ENCODE results near the gene NPTX1.

NPTX1 gene

DNA sequence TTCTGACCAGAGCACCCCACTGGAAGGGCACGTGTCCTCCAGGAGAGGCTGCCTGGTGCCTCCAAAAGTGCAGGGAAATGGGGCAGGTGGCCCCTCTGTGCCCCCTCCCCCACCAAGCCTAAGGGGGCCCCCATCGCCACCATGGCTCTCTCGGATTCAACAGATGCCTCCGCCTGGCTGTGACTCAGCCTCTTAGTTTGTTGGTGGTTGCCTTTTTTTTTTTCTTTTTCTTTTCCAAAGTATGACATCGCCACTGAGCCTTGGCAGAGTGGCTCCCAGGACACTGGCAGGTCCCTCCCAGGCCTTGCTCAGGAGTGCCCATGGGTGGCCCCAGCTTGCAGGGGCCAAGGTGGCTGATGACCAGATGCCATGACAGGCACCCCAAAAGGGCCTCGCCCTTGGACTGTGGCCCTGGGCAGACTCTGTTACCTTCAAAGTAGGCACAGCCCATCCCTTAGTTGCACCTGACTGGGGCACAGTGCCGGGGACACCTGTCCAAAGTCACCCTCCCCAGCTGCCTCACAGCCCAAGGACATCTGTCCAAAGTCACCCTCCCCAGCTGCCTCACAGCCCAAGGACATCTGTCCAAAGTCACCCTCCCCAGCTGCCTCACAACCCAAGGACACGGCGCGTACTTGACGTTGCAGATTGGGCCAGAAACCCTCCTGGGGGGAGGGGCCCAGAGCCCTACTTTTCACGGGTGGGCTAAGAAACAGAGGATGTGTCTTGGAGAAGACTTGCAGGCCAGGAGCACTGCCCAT, 29.6 kb downstream of the NPTX1 start:
- in situ Hi-C loops (cut with HindIII; ENCODE audit: low sequenced_read_pairs) = loop anchor here (5.0 to 25.0 kb wide), 2 partner anchors 45 to 665 kb away; no protein-coding TSS in a partner anchor

- in situ Hi-C loops (cut with HindIII; ENCODE audit: low sequenced_read_pairs) = loop anchor here (5.0 to 25.0 kb wide), 2 partner anchors 47 to 667 kb away; no protein-coding TSS in a partner anchor
These were observed 30.7 kb downstream of the NPTX1 start for GRCh38 chr17:80445726-80446110.

DNA sequence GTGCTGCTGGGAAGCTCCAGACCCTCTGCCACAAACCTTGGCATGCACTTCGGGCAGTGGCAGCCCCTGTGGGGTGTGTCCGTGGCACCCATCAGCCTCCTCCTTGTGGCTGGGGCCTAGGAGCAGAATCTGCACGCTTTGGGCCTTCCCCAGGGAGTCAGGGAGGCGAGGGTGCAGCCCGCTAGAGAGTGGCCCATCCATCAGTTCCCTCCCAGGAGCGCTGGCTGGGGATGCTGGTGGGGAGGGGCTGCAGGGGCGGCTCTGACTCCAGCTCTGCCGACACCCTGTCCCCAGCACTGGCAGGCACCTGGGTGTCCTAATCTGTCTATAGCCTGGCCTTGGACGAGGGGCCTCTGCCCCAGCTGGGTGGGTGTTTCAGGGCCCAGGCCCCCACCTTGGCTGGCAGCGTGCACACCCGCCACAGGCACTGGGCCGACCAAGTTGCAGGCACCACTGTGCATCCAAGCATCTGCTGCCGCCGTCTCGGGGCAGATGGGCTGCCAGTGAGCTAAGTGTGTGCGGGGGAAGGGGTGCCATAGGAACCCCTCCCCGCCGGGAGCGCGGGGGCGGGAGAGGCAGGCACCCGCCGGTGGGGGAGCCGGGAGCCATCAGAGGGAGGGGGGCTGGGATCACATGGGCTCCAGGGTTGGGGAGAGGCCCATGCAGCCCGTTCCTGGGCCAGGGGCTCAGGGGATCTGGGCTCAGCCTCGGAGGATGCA, 31.2 kb downstream of the NPTX1 start:
- in situ Hi-C loops (cut with HindIII; ENCODE audit: low sequenced_read_pairs) = loop anchor here (5.0 to 25.0 kb wide), 2 partner anchors 47 to 667 kb away; no protein-coding TSS in a partner anchor

GRCh38 chr17:80444644-80444979, 31.8 kb downstream of the NPTX1 start:
- in situ Hi-C loops (cut with HindIII; ENCODE audit: low sequenced_read_pairs) = loop anchor here (5.0 to 25.0 kb wide), 2 partner anchors 453 to 668 kb away; no protein-coding TSS in a partner anchor

DNA sequence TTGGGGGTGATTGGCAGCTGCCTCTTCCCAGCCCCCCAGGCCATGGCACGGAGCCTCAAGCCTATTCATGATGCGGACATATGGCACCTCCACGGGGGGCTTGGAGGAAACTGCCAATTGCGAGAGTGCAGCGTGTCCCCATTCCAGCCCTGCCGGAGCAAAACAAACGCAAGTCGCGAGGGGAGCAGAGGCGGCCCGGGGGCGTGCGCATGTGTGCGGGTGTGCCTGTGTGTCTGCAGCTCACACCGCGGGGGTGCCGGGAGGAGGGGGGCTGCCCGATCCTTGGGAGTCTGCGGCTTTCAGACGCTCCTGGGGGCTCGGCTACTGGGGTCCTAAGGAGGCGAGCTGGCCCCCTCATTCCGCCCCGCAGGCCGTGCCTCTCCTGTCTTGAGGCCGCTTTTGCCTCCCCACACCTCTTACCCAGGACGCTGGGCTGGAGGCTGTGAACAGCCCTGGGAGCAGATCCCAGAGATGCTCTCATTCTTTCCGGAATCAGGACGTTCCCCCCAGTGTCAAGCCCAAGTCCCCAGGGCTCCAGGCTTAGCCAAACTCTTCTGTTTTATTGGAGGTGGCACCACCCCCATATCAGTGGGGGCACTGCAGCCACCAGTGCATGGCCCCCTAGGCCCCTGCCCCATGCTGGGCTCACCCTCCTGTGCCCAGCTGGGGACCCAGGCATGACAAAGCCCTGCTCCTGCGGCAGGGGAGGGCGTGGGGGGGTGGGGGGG, 32.3 kb downstream of the NPTX1 start:
- in situ Hi-C loops (cut with HindIII; ENCODE audit: low sequenced_read_pairs) = loop anchor here (5.0 to 25.0 kb wide), 2 partner anchors 453 to 668 kb away; no protein-coding TSS in a partner anchor

GRCh38 chr17:80443498-80443897, 32.9 kb downstream of the NPTX1 start:
- in situ Hi-C loops (cut with HindIII; ENCODE audit: low sequenced_read_pairs) = loop anchor here (5.0 to 25.0 kb wide), 2 partner anchors 454 to 669 kb away; no protein-coding TSS in a partner anchor

- in situ Hi-C loops (cut with HindIII; ENCODE audit: low sequenced_read_pairs) = loop anchor here (5.0 to 25.0 kb wide), 2 partner anchors 455 to 670 kb away; no protein-coding TSS in a partner anchor
These were observed 33.6 kb downstream of the NPTX1 start for GRCh38 chr17:80442764-80443163.

- in situ Hi-C loops (cut with HindIII; ENCODE audit: low sequenced_read_pairs) = loop anchor here (5.0 to 25.0 kb wide), 2 partner anchors 455 to 670 kb away; no protein-coding TSS in a partner anchor
These were observed 34.1 kb downstream of the NPTX1 start for GRCh38 chr17:80442323-80442659.

GRCh38 chr17:80441598-80442322, 34.6 kb downstream of the NPTX1 start:
- in situ Hi-C loops (cut with HindIII; ENCODE audit: low sequenced_read_pairs) = loop anchor here (5.0 to 25.0 kb wide), 2 partner anchors 456 to 671 kb away; no protein-coding TSS in a partner anchor

DNA sequence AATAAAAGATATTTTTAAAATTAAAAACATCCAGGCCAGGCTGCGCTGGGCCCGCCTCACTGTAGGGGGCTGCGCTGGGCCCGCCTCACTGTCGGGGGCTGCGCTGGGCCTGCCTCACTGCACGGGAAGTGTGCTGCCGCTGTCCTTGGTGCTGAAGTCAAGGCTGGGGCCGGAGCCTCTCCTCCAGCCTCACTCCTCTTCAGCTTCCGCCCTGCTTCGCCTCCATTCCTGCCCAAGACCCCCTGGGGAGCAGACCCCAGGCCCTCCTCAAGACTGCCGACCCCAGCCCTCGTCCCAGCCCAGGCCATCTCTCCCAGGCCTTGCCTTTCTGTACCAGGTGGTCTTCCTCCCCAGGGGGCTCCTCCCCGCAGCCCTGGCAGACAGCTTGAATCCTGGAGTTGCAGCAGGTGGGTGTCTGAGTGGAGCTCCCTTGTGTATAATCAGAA, 35.3 kb downstream of the NPTX1 start:
- in situ Hi-C loops (cut with HindIII; ENCODE audit: low sequenced_read_pairs) = loop anchor here (5.0 to 25.0 kb wide), 2 partner anchors 456 to 671 kb away; no protein-coding TSS in a partner anchor

DNA sequence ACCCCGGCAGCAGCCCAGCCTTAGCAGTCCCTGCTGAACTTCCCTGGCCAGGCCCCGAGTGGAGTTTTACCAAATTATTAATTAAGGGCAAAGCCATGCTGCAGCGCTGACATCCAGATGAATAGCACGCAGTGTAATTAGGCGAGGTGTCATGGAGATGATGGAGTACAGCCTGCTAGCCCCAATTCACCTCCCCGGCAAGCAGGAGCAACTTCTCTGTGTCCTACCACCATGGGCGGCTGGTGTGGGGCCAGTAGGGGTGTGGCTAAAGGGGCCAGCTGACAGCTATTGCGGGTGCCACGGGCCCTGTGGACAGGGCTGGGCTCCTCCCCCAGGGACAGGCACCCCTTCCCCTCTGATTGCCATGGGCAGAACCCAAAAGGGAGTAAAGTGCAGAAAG, 36.9 kb downstream of the NPTX1 start:
- in situ Hi-C loops (cut with HindIII; ENCODE audit: low sequenced_read_pairs) = loop anchor here (25.0 kb wide), 1 partner anchor 673 kb away; no protein-coding TSS in a partner anchor

DNA sequence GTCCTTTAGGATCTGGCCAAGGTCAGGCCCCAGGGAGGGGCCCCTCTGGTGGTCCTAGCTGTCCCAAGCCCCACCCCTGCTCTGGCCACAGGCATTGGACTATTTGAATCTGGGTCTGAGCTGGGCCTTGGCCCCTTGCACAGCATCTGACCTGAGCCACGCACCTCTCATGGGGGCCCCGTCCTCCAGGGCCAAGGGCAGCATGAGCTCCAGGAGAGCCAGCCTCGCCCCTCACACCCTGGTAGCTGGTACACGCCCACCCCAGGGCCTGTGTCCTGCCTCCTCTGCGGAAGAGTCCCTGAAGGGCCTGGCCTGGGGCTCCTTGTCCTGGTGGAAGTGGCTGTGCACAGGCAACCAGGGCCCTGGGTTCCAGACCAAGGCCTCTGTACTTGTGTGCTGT, 37.6 kb downstream of the NPTX1 start:
- in situ Hi-C loops (cut with HindIII; ENCODE audit: low sequenced_read_pairs) = loop anchor here (25.0 kb wide), 1 partner anchor 673 kb away; no protein-coding TSS in a partner anchor

DNA sequence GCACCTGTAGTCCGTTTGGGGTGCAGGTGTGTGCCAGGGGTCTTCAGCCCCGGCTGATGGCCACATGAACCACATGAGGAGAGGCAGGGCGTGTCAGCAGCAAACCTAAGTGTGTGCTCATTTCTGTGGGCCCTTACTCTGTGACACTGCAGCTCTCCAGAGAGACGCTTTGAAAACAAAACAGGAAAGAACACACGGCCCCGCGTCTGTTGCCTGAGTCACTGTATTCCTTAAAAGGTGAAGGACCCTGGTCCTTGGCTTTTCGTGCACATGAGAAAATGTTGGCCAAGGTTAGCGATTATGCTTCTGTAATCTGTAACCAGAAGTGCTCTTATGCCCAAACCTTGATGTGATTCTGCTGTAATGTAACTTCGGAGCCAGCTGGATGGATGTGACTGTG, 38.9 kb downstream of the NPTX1 start:
- in situ Hi-C loops (cut with HindIII; ENCODE audit: low sequenced_read_pairs) = loop anchor here (25.0 kb wide), 1 partner anchor 675 kb away; no protein-coding TSS in a partner anchor

DNA sequence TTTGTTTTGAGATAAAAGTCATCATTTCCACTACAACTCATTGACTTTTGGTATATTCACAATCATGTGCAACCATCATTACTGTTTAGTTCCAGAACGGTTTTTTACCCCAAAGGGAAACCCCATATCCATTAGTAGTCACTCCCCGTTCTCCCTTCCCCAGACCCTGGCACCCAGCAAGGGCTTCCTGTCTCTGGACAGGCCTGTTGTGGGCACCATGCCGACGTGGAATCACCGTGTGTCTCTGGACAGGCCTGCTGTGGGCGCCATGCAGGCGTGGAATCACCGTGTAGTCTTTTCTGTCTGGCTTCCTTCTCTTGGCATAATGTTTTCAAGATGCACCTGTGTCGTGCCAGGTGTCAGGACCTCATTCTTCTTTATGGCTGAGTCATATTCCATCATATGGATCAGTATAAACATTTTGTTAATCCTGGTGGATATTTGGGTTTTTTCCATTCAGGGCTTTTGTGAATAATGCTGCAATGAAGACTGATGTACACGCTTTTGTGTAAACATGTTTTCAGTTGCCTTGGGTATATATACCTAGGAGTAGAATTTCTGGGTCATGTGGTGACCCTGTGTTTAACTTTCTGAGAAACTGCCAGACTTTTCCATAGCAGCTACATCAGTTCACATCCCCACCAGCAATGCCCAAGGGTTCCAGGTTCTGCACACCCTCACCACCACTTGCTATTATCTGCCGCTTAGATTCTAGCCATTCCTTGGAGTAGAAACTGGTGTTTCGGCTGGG, 42.3 kb downstream of the NPTX1 start:
- in situ Hi-C loops (cut with HindIII; ENCODE audit: low sequenced_read_pairs) = loop anchor here (25.0 kb wide), 1 partner anchor 678 kb away; no protein-coding TSS in a partner anchor

DNA sequence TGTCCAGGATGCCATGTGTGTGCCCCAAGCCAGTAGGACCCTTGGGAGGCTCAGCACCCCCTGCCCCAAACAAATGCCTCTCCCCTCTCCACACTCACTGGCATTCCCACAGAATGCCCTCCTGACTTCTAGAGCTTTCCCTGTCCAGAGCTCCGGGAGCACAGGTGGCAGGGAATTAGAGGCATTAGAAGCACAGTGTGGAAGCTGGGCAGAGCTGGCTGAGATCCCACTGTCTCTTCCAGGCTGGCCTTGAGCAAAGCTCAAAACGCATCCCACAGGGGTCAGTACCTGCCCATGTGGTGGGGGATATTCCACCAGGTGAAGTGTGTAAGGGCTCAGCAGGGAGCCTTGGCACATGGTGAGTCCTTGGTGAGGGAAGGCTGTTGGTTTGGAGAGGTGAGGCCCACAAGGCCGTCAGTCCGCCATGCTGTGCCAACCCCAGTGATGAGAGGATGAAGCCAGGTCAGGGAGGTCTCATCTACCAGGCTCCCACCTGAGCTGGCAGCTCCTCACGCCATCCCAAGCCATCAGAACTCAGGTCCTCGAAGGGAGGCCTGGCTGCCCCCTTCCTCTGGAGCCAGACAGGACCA, 43.4 kb downstream of the NPTX1 start:
- in situ Hi-C loops (cut with HindIII; ENCODE audit: low sequenced_read_pairs) = loop anchor here (25.0 kb wide), 1 partner anchor 679 kb away; no protein-coding TSS in a partner anchor

DNA sequence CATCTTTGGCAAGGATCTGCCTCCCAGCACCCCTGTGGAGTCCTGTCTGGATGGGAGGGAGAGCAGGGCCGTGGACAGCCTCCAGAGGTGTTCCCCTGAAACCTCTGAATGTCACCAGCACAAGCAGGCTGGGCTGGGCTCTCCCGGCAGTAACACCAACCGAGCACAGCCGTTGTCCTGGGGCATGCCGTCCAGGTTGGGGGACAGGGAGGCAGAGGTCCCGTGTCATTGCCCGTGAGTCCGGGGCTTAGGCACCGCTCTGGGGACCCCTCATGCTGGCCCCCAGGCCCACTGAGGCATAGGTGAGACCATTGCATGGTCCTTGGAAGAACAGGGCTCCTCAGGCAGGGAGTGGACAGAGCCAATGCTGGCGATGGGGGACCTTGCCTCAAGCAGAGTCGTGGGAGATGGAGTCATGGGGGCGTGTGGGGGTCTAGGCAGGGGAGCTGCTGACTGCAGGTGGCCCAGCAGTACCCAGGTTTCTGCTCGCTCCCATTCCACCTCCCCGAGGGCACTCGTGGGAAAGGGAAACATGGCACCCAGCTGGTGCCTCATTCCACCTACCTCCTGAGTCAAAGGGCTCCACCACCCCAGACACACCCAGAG, 44.0 kb downstream of the NPTX1 start:
- in situ Hi-C loops (cut with HindIII; ENCODE audit: low sequenced_read_pairs) = loop anchor here (25.0 kb wide), 1 partner anchor 680 kb away; no protein-coding TSS in a partner anchor

GRCh38 chr17:80431246-80432195, 44.9 kb downstream of the NPTX1 start:
- in situ Hi-C loops (cut with HindIII; ENCODE audit: low sequenced_read_pairs) = loop anchor here (25.0 kb wide), 1 partner anchor 681 kb away; no protein-coding TSS in a partner anchor
